IPS-18c (cell line): ENCODE results near the gene PGGHG.
"Not testable (repeated sequence)": the region's sequence is repeated elsewhere in the genome, so short reads cannot be mapped to it uniquely, and the experiment has no call there.

Source experiments
- H3K4me3 ChIP-seq: 2 replicates; pipeline ENCODE4 v1.7.0; 2013; ENCODE audit warnings: low read depth, mild to moderate bottlenecking, low read length, moderate library complexity; ENCODE audit not compliant: insufficient read depth
- H3K9me3 ChIP-seq: one replicate; pipeline ENCODE4 v1.6.1; 2013; ENCODE audit warnings: mild to moderate bottlenecking, low read length, moderate library complexity; ENCODE audit not compliant: control insufficient read depth, insufficient read depth

Gene PGGHG

GRCh38 chr11:281486-282161 is 7.3 kb upstream of the PGGHG start:
- no peak overlapping the region for H3K4me3 ChIP-seq
- no peaks in the 10 kb centered on the region for H3K9me3 ChIP-seq

- no peaks in the 10 kb centered on the region for H3K9me3 ChIP-seq
- no peak overlapping the region for H3K4me3 ChIP-seq
These were observed 6.8 kb upstream of the PGGHG start for GRCh38 chr11:282171-282570.

- Histone ChIP-seq H3K9me3 (no peaks in the 10 kb centered on the region), H3K4me3 (no peak overlapping the region)
These were observed 6.1 kb upstream of the PGGHG start for GRCh38 chr11:282630-283360.

GRCh38 chr11:283405-284104 is 5.4 kb upstream of the PGGHG start:
- H3K4me3 ChIP-seq: no peak overlapping the region
- H3K9me3 ChIP-seq: no peaks in the 10 kb centered on the region

- Histone ChIP-seq H3K4me3 (no peak overlapping the region), H3K9me3 (no peaks in the 10 kb centered on the region)
These were observed 4.6 kb upstream of the PGGHG start for GRCh38 chr11:284105-285020.

GRCh38 chr11:285021-285893 is 3.7 kb upstream of the PGGHG start:
- Histone ChIP-seq H3K4me3 (no peak overlapping the region), H3K9me3 (no peaks in the 10 kb centered on the region)

GRCh38 chr11:285894-286220 is 3.1 kb upstream of the PGGHG start:
- no peaks in the 10 kb centered on the region for H3K9me3 ChIP-seq
- no peak overlapping the region for H3K4me3 ChIP-seq

- not testable (repeated sequence) for H3K4me3 ChIP-seq
These were observed 1.7 kb upstream of the PGGHG start for GRCh38 chr11:286977-287820.

GRCh38 chr11:287821-288477 is 977 bp upstream of the PGGHG start:
- Histone ChIP-seq H3K4me3 (peak overlapping the region; percentile 58), H3K9me3 (peaks cover 2% of the 10 kb centered on the region)

More at GRCh38 chr11:286977-287820, 1.7 kb upstream of the PGGHG start:
- not testable (repeated sequence) for H3K9me3 ChIP-seq

- Histone ChIP-seq H3K4me3 (peak overlapping the region; percentile 24; the same call in 1 of the 2 replicates), H3K9me3 (peaks cover 2% of the 10 kb centered on the region)
These were observed 429 bp downstream of the PGGHG start for GRCh38 chr11:289398-289711.

GRCh38 chr11:289712-290620 is 1.0 kb downstream of the PGGHG start:
- Histone ChIP-seq H3K4me3 (peak overlapping the region; percentile 24; the same call in 1 of the 2 replicates), H3K9me3 (peaks cover 2% of the 10 kb centered on the region)

GRCh38 chr11:290621-291231 is 1.8 kb downstream of the PGGHG start:
- 0 out of 2 replicates have a peak overlapping the region, but pooled peaks have one; percentile 6 for H3K4me3 ChIP-seq

GRCh38 chr11:291281-292210 is 2.6 kb downstream of the PGGHG start:
- peaks cover 2% of the 10 kb centered on the region for H3K9me3 ChIP-seq

More at GRCh38 chr11:290621-291231, 1.8 kb downstream of the PGGHG start:
- peaks cover 2% of the 10 kb centered on the region for H3K9me3 ChIP-seq

More at GRCh38 chr11:291281-292210, 2.6 kb downstream of the PGGHG start:
- 0 out of 2 replicates have a peak overlapping the region, but pooled peaks have one; percentile 6 for H3K4me3 ChIP-seq
